AG08396 (cell line): ENCODE measurements around the gene MEX3A.
A peak's percentile ranks its signal among the peaks of the same experiment; 100 is the strongest.
"Not testable (repeated sequence)": the region's sequence is repeated elsewhere in the genome, so short reads cannot be mapped to it uniquely, and the experiment has no call there.

Experiments used
- DNase-seq: peaks from one replicate; pipeline ENCODE4 v3.0.0; 2012; ENCODE audit warnings: low spot score, mixed read lengths

MEX3A gene

GRCh38 chr1:156054500-156055280 is 27.6 kb downstream of the MEX3A start, which contains the start of gene LAMTOR2:
Gene LAMTOR2 (plus strand): TSS chr1:156054782. CDS start chr1:156054890, 108 bp downstream.
- peak; percentile 96 for DNase-seq

- DNase-seq: peak; percentile 94
Observed at GRCh38 chr1:156053768-156054499, 28.3 kb downstream of the MEX3A start, which contains the start of gene UBQLN4. Gene UBQLN4 (minus strand): TSS chr1:156053798. CDS start chr1:156053701, 97 bp downstream.

GRCh38 chr1:156052862-156053767 is 29.1 kb downstream of the MEX3A start:
- peak; percentile 84 for DNase-seq

DNA sequence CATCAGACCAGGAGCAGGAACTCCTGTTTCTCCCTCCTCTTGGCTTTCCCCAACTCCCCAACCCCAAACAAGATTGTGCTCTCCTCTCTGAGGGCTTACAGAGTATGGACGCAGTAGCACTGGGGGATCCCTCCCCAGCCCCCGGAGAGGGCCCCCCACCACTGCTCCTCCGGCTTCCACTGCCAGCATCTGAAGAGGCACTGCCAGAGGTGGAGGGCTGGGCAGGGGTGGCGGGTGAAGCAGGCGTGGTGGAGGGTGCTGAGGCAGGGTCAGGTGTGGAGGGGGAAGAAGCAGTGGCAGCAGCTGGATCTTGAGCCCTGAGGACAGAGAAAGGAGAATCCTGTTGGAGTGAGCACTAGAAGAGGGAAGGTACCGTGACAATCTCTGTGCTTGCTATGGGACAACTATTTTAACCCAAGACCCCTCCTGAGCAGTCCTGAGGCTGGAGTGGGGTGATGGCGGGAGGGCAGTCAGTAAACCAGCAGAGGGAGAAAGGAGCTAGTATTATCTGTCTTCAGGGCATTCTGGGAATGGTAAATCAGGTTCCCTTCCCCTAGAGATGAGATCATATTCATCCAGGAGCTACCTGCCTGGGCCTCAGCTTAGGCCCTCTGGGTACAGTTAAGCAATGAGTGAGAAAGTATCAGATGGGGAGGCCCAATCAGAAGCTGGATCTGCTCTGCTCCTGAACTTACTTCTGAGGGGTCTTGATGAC is 31.1 kb downstream of the MEX3A start:
- no peak for DNase-seq

- no peak for DNase-seq
Observed at GRCh38 chr1:156050376-156050775, 31.9 kb downstream of the MEX3A start.

- no peak for DNase-seq
Observed at GRCh38 chr1:156048663-156049258, 33.5 kb downstream of the MEX3A start.

DNA sequence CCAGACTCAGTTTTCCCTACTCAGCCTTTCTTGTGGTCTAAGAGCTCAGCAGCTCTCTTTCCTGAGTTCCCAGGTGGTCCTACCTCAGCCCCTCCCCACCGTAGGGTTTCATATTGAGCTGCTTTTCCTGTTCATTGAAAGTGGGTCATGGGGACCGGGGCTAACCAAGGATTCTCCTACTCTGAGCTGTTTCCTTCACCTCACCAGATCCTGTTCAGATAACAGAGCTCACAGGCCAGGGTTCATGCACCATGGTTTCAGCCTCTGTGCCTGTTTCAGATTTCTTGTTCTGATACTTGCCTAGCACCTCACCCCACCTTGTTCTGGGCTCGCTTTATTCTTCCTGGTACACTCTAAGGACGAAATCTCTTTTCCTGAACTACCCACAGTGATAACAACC is 37.2 kb downstream of the MEX3A start:
- no peak for DNase-seq

- DNase-seq: no peak
Observed at GRCh38 chr1:156042828-156043227, 39.4 kb downstream of the MEX3A start.

DNA sequence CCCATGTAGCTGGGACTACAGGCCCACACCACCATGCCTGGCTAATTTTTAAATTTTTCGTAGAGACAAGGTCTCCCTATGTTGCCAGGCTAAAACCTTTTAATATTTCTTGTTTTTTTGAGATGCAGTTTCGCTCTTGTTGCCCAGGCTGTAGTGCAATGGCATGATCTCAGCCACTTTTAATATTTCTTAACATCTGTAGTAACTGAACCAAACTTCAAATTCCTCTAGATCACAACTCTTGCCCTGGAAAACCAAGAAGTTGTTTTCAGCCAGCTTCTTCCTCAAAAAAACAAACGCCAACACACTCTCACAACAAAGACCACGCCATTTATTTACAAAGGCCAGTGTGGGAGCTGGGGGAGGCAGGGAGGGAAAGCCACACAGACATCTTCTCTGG is 47.3 kb downstream of the MEX3A start:
- DNase-seq: not testable (repeated sequence)

DNA sequence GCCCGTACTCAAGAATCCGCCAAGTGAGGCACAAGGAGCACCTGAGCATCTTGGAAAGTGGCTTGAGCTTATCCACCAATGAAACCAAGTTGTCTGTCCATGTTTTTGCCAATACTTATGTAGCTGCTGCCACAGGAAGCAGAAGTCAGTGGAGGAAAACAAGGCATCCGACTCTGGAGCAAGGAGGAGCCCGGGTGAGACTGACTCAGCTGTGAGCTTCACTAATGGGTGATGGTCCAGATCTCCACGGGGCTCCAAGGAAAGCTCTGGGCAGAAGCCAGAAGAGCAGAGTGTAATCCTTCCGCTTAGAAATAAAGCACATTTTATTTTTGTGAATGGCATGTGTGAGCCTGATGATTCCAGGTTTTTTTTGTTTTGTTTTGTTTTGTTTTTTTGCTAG is 49.3 kb downstream of the MEX3A start:
- no peak for DNase-seq

- DNase-seq: no peak
Observed at GRCh38 chr1:156026588-156026987, 55.7 kb downstream of the MEX3A start.

- DNase-seq: peak; percentile 61
Observed at GRCh38 chr1:156025876-156026275, 56.4 kb downstream of the MEX3A start.

DNA sequence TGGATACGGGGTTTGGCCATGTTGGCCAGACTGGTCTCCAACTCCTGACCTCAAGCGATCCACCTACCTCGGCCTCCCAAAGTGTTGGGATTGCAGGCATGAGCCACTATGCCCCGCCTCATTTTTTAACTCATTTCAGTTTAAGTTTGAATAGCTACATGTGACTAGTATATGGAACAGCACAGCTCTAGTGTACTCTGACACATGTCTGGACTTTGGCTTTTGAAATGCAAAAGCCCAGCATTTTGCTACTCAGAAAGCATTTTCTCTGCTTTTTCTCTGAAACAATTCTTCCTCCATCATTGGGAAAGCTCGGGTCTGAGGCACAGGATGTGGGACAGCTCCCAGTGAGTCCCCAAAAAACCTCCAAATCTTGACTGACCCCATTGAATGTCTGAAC is 57.5 kb downstream of the MEX3A start:
- no peak for DNase-seq
